Measurements from ENCODE around the gene VEZF1.

GRCh38 chr17:58006560-58006923 is 18.5 kb upstream of the VEZF1 start:
- TF ChIP-seq POLR2A (IDR thresholded peaks at IDR 0.05; ENCODE audit: low read depth, low read length) (no peak), POLR2AphosphoS5 (IDR thresholded peaks at IDR 0.05; ENCODE audit: low read depth, low read length) (no peak), TAF1 (IDR thresholded peaks at IDR 0.05; ENCODE audit: low read depth, low read length) (no peak; the same call in 1 of the 2 replicates)

Data from GM12891 (cell line).